ENCODE measurements around the gene TPST1.

DNA sequence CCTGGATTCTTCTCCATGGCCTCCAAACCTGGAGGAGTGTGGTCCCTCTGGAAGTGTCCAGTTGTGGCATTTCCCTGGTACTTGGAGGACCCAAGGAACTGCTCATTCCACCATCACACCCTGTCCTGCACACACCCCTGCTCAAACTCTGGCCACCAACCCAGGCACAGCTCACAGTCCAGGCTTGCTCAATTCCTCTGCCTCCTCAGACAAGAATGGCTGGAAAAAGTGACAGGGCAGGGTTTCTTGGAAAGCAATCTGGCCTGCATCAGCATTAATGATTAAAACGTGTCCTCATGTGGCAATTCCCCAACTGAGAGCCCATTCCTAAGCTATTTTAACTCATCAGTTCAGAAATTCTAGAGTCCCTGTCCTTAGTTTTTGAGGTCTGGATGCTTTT is 17.2 kb upstream of the TPST1 start:
- TF ChIP-seq RFX5 (IDR thresholded peaks at IDR 0.05; ENCODE audit: low read length) (no peak), RAD21 (IDR thresholded peaks at IDR 0.05; ENCODE audit: low read length) (no peak), CTCF (IDR thresholded peaks at IDR 0.05) (no peak), USF2 (IDR thresholded peaks at IDR 0.05; ENCODE audit: borderline replicate concordance, low read depth, low read length) (no peak), EZH2phosphoT487 (IDR thresholded peaks at IDR 0.05; ENCODE audit: borderline replicate concordance, low read depth) (no peak), USF1 (IDR thresholded peaks at IDR 0.05; ENCODE audit: borderline replicate concordance, low read depth) (no peak), RCOR1 (IDR thresholded peaks at IDR 0.05; ENCODE audit: low read length) (no peak), MAX (IDR thresholded peaks at IDR 0.05; ENCODE audit: low read depth) (no peak), GABPA (IDR thresholded peaks at IDR 0.05; ENCODE audit: low read depth) (no peak), MXI1 (IDR thresholded peaks at IDR 0.05; ENCODE audit: low read depth, low read length) (no peak), TEAD4 (IDR thresholded peaks at IDR 0.05; ENCODE audit: borderline replicate concordance, insufficient read depth) (no peak), GATA2 (CRISPR knock-in tag; IDR thresholded peaks at IDR 0.05) (no peak), ELF1 (IDR thresholded peaks at IDR 0.05) (no peak), SMC3 (IDR thresholded peaks at IDR 0.05; ENCODE audit: low read depth, low read length) (no peak)

Data from SK-N-SH (cell line).